Activated CD4-positive, alpha-beta T cell treated with anti-CD3 and anti-CD28 coated beads, Interleukin-2, amount 50 U/mL, for 1 hour (primary cell): ENCODE measurements around the gene TNNI3.
A peak's percentile ranks its signal among the peaks of the same experiment; 100 is the strongest.
"Not testable (repeated sequence)": the region's sequence is repeated elsewhere in the genome, so short reads cannot be mapped to it uniquely, and the experiment has no call there.

ENCODE experiments used
- DNase-seq: peaks from one replicate; pipeline ENCODE4 v3.0.0-alpha.2; 2020

Gene TNNI3

DNA sequence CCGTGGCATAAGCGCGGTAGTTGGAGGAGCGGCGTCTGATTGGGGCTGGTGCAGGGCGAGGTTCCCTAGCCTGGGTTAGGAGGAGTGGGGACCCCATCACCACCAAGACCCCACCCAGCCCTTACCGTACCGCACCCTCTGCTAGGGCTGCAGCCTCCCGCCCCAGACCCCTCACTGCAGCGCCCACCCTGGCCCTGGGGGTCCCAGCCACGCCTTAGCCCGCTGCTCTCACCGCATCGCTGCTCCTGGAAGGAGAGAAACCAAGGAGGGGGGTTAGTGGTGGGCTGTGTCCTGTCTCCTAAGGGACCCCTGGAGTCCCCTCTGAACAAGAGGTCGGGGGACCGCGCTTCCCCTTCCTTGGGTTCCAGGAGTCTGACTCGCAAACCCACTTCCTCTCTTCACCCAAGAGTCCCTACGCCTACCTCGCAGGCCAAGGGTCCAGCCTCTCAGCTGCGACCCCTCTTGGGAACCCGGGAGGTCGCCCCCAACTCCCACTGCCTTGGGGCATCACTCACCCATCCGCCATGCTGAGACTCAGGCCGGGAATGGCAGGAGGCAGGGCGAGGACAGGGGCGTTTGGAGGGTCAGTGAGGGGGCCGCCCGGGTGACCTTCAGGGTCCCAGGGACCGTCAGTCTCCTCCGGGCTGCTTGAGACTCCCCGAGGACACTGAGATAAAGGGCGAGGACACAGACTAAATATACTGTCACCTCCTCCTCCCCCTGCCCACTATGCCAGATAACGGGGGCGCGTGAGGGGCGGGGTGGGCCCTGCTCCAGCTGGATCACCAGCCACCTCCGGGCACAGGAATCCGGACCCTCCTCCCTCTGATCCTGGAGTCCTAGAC lies at the start of gene TNNI3:
TNNI3 (minus strand) TSS at position 669 of the 845 bp plus-strand sequence; CDS start at position 526, 143 bp downstream.
- no peak for DNase-seq

DNA sequence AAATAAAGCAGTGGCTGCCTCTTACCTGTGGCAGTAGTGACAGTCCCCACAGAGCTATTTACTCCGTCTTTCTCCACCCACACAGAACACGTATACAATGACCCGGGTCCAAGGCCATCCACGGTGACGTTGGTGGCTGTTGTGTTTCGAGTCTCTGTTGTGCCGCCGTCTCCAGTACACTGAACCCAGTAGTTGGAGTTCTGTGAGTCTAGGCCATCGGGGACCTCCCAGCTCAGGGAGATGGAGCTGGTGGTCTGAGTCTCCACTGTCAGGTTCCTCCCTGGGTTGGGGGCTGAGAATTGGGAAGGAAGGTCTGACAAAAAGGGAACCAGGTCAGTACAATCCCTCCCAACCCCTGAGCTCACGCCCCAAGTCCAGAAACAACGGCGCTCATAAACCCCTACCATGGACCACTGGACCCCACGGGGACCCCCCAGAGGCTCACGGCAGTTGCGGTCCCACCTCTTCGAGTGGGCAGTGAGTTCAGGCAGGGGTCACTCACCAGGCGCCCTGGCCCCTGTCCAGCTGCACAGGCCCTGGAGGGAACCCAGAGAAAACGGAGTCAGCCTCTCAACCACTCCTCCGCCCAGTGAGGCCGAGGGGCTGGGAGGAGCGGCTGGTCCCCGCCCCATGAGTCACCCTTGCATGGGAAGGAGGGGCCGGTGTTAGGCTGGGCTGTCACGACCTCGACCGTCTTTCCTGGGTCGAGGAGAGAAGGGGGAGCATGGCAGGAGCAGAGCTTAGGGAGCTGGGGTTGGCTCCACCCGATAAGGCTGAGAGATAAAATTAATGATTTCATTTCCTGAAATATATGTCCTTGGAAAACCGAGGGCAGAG lies 49.4 kb upstream of the TNNI3 start:
- DNase-seq = no peak

DNA sequence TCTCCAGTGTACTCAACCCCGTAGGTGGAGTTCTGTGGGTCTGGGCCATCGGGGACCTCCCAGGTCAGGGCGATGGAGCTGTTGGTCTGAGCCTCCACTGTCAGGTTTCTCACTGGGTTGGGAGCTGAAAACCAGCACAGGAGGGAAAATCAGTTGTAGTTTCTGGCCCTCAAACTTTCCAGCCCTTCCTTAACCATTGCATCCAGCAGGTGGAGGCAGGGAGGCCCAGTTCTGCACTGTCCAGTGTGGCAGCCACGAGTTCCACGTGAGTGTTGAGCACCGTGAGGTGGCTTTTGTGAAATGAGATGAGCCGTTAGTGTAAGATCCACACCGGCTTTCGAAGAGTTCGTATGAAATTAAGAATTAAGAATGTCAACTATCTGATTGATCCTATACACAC lies 44.7 kb upstream of the TNNI3 start:
- not testable (repeated sequence) for DNase-seq

DNA sequence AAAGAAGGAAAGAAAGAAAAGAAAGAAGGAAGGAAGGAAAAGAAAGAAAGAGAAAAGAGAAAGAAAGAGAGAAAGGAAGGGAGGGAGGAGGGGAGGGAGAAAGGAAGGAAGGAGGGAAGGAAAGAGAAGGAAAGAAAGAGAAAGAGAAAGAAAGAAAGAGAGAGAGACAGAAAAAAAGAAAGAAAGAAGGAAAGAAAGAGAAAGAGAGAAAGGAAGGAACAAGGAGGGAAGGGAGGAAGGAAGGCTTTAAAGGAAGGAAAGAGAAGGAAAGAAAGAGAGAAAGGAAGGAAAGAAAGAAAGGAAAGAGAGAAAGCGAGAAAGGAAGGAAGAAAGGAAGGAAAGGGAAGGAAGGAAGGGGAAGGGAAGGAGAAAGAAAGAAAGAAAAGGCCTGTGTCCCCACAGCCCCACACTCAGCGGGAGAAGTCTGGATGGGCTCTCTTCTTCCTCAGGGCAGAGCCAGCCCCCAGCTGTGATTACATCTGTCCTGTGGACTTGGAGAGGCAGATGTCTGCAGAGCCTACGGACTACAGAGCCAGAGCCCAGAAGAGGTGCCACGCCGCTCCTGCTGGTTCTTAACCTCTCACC lies 42.2 kb upstream of the TNNI3 start:
- DNase-seq = no peak

DNA sequence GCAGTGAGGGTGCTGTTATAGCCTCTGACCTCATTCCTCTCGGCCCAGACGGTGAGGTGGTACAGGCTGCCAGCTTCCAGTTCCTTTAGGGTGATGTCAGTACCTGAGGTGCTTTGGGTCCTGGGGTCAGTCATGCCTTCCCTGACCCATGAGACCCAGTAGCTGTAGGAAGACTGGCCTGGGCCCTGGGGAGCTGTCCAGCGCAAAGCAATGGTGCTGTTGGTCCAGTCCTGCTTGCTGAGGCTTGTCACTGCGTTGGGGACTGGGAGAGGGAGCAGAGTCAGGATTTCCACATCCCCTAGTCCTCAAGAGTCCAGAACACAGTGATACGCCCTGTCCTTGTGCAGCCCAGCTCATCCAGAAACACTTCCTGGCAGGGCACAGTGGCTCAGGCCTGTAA lies 41.1 kb upstream of the TNNI3 start:
- DNase-seq = no peak

DNA sequence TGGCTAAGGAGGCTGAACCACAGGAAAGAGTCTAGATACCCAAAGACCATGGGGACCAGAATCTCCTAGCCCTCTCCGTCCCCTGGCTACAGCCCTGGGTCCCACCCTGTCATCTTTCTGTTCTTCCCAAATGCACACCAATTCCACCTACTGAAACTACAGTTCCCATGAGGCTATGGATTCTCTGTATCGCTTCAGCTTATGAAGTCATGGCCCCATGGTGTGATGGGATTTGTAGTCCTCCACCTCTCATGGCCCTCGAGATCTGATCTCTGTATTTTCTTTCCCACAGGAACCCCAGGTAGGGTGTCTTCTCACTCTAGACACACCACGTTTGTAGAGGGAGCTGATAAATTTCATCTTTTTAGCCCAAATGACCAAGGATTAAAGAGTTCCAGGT lies 40.0 kb upstream of the TNNI3 start:
- DNase-seq = no peak

DNA sequence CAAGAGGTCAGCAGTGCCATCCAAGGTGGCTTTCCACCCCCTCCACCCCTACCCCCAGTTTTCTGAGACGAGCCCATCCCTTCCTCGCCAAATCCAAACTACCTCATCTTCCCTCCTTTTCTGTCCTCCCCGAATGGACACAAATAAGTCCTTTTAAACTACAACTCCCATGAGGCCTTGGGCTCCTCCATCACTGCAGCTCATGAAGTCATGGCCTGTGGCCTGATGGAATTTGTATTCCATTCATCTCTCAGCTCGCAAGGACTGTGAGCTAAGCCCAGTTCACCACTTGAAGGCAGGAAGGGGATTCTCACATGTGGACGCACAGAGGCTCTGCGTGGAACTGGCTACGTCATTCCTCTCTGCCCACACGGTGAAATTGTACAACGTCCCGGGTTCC lies 39.3 kb upstream of the TNNI3 start:
- no peak for DNase-seq

DNA sequence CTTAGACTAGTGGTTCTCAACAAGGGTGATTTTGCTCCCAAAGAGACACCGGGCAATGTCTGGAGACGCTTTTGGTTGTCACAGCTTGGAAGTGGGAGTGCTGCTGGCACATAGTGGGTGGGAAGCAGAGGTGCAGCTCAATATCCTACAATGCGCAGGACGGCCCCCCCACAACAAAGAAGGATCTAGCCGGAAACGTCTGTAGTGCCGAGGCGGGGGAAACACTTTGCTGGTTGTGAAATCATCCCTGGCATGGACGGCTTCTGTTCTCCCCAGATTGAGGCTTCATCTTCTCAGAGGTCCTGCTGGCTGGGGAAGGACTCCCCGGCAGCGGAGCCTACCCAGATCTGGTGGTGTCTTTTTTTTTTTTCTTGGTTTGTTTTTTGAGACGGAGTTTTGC lies 35.9 kb upstream of the TNNI3 start:
- no peak for DNase-seq

DNA sequence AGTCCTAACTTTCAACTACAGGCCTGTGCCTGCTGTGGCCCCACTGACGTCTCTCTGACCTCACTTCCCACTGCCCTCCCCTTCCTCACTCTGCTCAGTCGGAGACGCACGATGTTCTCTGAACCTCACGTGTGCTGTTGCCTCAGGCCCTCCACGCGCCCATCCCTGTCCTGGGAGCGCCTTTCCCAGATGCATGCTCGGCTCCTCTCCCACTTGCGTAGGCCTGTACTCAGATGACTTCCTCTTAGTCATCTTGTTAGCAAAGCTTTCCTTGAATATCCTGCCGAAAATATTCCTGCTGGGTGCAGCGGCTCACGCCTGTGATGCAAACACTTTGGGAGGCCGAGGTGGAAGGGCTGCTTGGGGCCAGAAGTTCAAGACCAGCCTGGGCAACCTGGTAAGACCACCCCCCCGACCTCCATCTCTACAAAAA lies 31.9 kb upstream of the TNNI3 start:
- DNase-seq = no peak

DNA sequence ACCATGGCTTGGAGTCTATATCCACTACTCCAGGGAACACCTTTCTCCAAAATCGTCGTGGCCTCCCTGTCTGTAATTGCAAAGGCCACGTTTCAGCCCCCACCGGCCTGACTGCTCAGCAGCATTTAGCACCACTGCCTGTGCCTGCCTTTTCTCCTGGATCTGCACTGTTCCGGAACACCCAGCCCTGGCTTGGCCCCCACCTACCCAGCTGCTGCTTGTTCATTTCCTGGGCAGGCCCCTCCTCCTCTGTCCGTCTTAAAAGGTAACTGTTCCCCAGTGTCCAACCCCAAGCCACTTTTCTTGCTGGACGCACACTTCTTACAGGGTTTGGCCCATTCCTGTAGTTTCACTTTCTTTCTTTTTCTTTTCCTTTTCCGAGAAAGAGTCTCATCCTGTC lies 31.1 kb upstream of the TNNI3 start:
- DNase-seq = no peak

DNA sequence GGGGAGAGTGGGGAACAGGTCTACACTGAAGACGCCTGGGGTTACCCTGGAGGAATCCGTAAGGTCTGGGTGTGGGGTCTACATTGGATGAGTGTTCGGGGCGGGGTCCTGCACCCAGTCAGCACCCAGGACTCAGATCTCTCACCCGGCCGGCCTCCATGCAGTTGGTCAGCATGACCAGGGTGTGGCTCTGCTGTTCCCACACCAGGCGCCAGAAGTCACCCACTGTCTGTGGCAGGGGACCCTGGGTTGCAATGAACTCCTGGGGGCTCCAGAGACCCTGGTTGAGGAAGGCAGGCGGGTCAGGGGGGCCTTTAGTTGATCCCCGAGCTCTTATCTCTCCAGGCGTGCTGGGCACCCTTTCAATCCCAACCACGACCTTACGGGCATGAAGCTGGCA lies 28.5 kb upstream of the TNNI3 start:
- no peak for DNase-seq

DNA sequence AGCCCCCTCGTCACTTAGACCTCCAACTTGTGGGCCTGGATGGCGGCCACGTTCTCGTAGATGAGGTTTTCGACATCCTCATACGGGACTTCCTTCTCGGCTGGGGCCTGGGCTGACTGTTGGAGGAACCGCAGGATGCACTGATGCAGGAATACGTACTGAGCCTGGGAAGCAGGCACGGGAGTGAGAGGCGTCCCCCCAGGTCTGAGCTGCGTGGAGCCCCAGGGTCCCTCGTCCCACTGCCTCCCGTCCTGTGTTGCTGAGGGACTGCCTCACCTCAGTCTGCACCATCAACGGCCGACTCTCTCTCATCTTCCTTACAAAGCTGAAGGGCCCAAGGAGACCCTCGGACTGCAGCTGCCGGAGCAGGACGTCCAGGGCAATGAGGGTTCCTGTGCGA lies 24.2 kb upstream of the TNNI3 start:
- no peak for DNase-seq

DNA sequence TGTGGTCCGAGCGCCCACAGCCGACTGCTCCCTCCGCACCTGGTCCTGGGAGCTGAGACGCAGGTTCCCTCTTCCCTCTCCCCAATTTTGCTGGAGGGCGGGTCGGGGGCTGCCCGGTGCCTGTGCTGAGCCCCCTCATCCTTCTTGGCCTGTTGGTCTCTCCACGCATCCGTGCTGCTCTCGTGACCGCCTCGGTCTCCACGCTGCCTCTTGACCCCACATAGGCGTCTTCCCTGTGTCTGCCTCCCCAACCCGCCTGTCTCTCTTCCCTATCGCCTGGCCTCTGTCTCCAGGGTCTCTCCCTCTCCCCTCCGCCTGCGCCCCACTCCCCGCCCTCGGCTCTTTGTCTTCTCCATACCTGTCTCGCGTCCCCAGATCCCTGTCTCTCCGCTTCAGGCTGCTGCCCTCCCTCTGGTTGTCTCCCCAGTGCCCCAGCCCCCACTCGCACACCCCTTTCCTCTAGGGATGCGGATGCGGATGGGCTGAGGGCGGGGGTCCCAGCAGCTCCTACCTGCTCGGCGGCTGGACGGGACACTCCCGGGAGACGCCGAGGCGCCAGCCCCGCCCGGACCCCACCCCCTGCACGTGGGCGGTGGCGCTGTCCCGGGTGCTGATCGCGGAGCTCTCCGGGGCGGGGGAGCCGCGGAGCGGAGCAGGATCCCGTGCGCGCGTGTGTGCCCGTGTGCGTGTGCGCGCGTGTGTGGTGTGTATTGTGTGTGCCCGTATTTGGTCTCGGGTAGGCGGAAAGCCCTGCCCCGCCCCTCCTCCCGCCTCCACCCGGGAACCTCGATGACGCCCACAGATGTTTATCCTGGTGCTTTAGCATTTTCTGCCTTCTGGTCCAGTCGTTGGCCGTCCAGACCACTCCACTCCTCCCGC lies 22.3 kb upstream of the TNNI3 start, which contains the start of gene SYT5:
SYT5 (minus strand) TSS at position 684 of the 879 bp plus-strand sequence. CDS start 1,248 bp downstream, outside the sequence.
- DNase-seq = peak; percentile 66

DNA sequence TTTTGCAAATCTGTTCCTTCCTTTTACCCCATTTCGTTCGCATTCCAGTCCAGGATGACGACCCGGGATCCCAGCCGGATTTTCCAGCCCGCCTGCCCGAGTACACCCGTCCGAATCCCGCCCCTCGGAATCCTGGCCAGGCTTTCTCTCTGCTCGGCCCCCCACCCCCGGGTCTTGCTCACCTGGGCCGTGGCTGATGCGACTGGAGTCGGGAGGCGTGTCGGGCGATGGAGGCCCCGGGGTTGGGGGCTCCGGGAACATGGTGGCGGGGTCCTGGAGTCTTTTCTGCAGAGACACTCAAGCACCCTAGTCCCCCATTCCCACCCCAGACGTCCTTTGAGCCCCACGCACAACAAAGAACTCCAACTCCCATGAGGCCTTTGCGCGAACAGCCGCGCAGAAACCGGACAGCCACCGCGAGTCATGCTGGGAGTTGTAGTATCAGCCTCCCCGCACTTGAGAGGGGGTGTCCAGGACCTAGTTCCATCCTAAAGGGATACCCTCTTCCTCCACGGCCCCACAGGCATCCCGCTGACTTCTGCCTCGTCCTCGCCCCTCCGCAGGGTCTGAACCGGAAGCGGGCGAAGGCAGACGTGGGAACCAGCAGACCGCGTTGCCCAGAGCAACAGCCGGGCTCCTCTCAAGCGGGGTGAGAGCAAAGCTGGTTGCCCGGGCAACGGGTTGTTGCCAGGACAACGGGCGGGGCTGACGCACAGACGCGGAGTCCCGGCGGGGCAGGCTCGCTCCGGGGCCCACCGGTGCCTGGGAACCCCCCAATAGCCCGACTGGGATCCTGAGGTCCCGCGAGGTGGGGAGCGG lies 21.5 kb upstream of the TNNI3 start:
- peak; percentile 98 for DNase-seq

DNA sequence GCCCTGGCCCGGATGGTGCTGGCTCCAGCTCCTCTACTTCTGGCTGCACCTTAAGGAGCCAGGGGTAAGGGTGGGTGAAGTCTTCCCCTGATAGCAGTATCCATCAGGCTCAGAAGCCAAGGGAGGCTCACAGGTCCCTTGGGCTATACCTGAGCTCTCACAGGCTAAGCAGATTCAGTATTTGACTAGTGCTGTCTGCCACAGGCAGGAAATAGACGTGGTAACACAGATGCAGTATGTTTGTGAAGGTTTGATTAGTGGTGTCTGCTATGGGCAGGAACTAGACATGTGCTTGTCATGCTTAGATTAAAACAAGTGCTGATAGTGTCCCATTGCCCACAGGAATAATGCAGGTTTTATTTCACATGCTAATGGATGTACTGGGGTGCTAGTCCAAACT lies 18.5 kb upstream of the TNNI3 start:
- no peak for DNase-seq

DNA sequence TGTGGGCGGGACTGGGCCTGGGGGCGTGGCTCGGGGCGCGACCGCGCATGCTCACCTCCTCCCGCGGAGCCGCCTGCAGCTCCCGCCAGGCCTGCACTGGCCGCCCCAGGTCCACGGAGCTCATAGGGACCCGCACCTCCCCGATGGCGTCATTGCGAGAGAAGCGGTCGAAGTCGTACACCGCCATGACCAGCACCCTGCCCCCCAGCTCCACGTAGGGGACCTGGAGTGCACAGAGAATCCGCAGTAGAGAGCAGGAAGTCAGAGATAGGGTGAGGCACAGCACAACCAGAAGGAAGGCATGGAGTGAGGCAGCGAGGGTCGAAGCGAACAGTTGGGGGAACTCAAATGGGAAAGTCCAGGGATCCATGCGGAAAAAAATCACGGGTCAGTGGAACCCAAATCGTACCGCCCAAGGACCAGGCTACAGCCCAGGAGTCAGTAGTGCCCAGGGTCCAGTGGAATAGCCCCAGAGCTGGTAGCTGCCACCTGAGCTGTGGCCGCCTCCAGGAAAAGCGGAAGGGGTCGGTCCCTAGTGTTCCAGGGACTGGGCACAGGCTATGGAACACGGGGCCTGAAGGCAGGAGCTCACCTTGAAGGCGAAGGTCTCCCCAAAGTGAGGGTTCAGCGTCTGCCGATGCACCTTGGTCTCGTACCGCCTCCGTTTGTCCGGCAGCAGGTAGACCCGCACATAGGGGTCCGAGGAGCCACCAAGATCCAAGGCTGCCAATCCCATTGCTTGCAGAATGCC lies 17.8 kb upstream of the TNNI3 start:
- no peak for DNase-seq

DNA sequence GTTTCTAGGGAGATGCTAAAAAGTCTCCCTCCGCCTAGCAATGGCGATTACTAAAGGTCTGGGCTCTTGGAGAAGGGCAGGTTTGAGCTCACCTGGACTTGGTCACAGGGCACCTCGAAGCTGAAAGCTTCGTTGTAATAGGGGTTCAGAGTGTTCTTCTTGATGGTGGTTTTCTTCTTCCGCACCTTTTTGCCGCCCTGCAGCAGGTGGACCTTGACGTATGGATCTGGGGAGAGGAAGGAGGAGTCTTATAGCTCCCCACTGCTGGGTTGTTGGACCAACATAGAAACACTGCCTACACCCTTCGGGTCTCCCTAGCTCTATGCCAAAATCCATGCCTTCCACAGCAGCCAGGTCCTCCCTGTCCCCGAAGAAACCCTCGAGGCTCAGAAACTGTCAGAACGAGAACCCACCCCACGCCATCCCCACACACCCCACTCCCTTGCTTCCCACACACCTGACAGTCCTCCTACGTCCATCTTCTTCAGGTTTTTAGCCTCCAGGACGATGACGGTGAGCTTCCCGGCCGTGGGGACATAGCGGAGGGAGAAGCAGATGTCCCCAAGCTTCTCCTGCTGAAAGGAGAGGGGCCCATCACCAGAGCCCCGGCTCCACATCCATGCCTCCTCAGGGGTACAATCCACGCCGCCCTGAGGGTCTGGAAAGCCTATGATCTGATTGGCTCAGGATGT lies 17.0 kb upstream of the TNNI3 start:
- DNase-seq = no peak

DNA sequence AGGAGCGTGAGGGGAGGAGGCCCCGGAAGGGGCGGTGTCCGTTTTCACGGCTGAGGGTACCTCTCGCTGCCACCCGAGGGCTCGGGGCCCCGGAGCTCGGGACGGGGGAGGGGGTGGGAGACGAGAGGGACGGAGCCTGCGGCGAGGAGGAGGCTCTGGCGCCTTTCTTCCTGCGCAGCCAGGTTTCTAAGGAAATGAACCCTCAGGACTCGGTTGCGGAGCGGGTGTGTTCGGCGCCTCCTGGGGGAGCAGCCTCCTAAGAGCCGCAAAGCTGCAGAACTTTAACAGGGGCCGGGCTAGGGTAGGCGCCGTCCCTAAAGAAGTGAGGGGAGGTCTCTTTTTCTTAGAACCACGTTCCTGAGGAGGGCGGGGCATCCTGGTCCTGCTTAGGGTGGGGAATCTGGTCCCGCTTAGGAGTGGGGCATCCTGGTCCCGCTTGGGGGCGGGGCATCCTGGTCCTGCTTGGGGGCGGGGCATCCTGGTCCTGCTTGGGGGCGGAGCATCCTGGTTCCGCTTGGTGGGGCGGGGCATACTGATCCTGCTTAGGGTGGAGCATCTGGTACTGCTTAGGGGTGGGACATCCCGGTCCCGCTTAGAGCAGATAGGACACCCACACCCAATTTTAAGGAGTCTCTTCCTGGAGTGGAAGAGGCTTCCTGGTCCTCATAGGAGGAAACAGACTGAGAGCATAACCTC lies 16.3 kb upstream of the TNNI3 start:
- no peak for DNase-seq

DNA sequence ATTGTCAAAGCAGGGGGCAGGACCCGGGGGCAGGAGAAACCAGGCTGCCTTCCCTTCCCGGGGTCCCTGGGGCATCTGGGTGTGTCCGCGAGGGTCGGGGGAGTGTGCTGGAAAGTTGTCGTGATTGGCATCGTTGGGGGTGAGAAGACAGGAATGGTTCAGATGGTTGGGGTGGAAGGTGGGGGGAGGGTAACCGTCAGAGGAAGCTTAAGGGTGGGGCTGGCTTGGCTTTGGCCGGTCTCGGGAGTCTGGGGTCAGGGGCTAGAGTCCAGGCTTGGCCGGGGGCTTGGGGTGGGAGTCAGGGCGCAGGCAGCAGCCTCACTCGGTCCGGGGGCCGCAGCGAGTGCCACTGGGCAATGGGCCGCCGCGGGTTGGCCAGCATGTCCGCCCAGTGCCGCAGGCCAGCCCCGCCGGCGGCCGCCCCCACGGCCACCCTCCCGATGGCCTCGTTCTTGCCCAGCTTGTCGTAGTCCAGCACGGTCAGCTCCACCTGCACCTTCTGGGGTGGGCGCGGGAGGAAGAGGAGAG lies 15.7 kb upstream of the TNNI3 start:
- no peak for DNase-seq
